ENCODE measurements around the gene BET1L.
"Not testable (repeated sequence)": the region's sequence is repeated elsewhere in the genome, so short reads cannot be mapped to it uniquely, and the experiment has no call there.

The BET1L gene

DNA sequence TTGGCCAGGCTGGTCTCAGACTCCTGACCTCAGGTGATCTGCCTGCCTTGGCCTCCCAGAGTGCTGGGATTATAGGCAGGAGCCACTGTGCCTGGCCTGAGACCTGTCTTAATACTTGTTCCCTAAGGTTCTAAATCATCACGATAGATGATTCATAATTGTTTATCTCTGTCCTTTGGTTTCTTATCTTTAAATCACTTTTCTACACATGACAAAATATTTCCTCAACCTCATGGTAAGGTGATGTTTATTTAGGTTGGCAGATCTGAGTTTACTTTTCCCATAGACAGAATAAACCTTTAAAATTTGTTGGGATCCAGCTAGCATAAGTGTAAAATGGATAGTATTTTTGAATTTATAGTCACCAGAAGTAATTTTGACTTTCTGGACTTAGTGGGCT lies 33.1 kb upstream of the BET1L start:
- ATAC-seq = no peak
- TF ChIP-seq RARB (CRISPR knock-in tag; IDR thresholded peaks at IDR 0.05) (no peak), TOX (CRISPR knock-in tag; IDR thresholded peaks at IDR 0.05; ENCODE audit: borderline replicate concordance) (no peak), ISL1 (CRISPR knock-in tag; IDR thresholded peaks at IDR 0.05) (no peak), CSDC2 (CRISPR knock-in tag; IDR thresholded peaks at IDR 0.05) (no peak), ESRRG (CRISPR knock-in tag; IDR thresholded peaks at IDR 0.05) (no peak), ZNF70 (CRISPR knock-in tag; IDR thresholded peaks at IDR 0.05) (no peak), SNAI2 (CRISPR knock-in tag; IDR thresholded peaks at IDR 0.05) (no peak)

DNA sequence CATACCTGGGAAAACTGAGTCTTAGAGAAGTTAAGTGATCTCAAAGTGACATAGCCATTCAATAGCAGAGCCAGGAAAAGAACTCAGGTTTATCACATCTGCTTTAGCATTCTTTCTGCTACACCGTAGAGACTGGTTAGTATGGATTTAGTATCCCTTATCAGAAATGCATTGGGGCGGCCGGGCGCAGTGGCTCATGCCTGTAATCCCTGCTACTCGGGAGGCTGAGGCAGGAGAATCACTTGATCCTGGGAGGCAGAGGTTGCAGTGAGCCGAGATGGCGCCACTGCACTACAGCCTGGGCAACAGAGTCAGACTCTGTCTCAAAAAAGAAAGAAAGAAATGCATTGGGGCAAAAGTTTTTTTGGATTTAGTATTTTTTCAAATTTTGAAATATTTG lies 31.1 kb upstream of the BET1L start:
- ATAC-seq = not testable (repeated sequence)

DNA sequence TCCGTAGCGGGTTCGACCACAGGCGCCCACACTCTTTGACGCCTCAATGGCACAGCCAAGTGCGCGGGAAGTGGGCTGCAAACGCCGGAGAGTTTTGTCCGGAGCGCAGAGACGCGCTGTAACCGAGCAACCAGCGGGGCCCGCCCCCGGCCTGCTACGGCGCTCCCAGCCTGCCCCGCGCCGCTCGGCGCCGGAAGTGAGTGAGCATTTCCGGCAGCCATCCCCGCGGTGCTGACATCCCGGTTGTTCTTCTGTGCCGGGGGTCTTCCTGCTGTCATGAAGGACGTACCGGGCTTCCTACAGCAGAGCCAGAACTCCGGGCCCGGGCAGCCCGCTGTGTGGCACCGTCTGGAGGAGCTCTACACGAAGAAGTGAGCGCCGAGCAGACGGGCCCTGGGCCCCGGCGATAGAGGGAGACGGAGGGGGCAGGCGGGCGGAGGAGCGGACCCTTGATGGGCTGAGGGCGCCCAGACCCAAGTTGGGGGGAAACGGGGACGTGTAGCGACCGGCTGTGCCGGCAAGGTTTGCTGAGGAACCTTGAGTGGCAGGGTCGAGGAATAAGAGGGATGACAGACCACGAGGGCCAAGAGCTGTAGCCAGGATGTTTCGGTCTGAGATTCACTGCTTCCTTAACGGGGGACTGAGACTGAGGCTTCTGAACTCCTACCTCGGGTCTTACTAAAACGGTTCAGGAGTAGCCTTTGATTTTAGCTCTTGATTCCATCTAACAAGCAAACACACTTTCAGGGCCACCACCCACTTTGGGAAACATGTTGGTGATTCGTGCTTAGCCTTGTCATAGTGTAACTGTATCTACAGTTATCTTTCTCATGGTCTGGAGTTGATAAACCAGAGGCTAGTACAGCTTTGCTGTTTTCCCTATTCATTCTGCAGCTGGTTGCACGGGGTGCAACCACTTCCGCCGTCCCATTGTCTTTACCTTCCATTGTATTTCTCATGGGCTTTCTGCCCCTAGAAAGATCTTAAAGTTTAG lies 29.9 kb upstream of the BET1L start, which contains the start of gene PSMD13:
Gene PSMD13 (plus strand): TSS at position 203 of the 994 bp plus-strand sequence. CDS start 74 bp downstream, at position 277.
- TF ChIP-seq, protein P1, sequence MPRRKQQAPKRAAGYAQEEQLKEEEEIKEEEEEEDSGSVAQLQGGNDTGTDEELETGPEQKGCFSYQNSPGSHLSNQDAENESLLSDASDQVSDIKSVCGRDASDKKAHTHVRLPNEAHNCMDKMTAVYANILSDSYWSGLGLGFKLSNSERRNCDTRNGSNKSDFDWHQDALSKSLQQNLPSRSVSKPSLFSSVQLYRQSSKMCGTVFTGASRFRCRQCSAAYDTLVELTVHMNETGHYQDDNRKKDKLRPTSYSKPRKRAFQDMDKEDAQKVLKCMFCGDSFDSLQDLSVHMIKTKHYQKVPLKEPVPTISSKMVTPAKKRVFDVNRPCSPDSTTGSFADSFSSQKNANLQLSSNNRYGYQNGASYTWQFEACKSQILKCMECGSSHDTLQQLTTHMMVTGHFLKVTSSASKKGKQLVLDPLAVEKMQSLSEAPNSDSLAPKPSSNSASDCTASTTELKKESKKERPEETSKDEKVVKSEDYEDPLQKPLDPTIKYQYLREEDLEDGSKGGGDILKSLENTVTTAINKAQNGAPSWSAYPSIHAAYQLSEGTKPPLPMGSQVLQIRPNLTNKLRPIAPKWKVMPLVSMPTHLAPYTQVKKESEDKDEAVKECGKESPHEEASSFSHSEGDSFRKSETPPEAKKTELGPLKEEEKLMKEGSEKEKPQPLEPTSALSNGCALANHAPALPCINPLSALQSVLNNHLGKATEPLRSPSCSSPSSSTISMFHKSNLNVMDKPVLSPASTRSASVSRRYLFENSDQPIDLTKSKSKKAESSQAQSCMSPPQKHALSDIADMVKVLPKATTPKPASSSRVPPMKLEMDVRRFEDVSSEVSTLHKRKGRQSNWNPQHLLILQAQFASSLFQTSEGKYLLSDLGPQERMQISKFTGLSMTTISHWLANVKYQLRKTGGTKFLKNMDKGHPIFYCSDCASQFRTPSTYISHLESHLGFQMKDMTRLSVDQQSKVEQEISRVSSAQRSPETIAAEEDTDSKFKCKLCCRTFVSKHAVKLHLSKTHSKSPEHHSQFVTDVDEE (CRISPR knock-in tag; IDR thresholded peaks at IDR 0.05) = no peak
- no peak for TF ChIP-seq GLIS3 (CRISPR knock-in tag; IDR thresholded peaks at IDR 0.05)
- TF ChIP-seq, protein P2, sequence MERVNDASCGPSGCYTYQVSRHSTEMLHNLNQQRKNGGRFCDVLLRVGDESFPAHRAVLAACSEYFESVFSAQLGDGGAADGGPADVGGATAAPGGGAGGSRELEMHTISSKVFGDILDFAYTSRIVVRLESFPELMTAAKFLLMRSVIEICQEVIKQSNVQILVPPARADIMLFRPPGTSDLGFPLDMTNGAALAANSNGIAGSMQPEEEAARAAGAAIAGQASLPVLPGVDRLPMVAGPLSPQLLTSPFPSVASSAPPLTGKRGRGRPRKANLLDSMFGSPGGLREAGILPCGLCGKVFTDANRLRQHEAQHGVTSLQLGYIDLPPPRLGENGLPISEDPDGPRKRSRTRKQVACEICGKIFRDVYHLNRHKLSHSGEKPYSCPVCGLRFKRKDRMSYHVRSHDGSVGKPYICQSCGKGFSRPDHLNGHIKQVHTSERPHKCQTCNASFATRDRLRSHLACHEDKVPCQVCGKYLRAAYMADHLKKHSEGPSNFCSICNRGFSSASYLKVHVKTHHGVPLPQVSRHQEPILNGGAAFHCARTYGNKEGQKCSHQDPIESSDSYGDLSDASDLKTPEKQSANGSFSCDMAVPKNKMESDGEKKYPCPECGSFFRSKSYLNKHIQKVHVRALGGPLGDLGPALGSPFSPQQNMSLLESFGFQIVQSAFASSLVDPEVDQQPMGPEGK (CRISPR knock-in tag; IDR thresholded peaks at IDR 0.05; ENCODE audit: borderline replicate concordance) = no peak
- no peak for TF ChIP-seq CSDC2 (CRISPR knock-in tag; IDR thresholded peaks at IDR 0.05)
- no peak for TF ChIP-seq ZFP30 (CRISPR knock-in tag; IDR thresholded peaks at IDR 0.05)
- TF ChIP-seq TOX (CRISPR knock-in tag; IDR thresholded peaks at IDR 0.05; ENCODE audit: borderline replicate concordance) = no peak
- TF ChIP-seq, protein P3, sequence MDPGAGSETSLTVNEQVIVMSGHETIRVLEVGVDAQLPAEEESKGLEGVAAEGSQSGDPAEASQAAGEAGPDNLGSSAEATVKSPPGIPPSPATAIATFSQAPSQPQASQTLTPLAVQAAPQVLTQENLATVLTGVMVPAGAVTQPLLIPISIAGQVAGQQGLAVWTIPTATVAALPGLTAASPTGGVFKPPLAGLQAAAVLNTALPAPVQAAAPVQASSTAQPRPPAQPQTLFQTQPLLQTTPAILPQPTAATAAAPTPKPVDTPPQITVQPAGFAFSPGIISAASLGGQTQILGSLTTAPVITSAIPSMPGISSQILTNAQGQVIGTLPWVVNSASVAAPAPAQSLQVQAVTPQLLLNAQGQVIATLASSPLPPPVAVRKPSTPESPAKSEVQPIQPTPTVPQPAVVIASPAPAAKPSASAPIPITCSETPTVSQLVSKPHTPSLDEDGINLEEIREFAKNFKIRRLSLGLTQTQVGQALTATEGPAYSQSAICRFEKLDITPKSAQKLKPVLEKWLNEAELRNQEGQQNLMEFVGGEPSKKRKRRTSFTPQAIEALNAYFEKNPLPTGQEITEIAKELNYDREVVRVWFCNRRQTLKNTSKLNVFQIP (CRISPR knock-in tag; IDR thresholded peaks at IDR 0.05; ENCODE audit: borderline replicate concordance, low read depth) = no peak
- TF ChIP-seq BACH2 (CRISPR knock-in tag; IDR thresholded peaks at IDR 0.05; ENCODE audit: borderline replicate concordance) = no peak
- no peak for TF ChIP-seq ZC3H10 (CRISPR knock-in tag; IDR thresholded peaks at IDR 0.05)
- TF ChIP-seq ZNF70 (CRISPR knock-in tag; IDR thresholded peaks at IDR 0.05) = no peak
- TF ChIP-seq PPARA (CRISPR knock-in tag; IDR thresholded peaks at IDR 0.05; ENCODE audit: borderline replicate concordance) = no peak
- no peak for TF ChIP-seq ZNF8 (CRISPR knock-in tag; IDR thresholded peaks at IDR 0.05)
- no peak for TF ChIP-seq TCF4 (CRISPR knock-in tag; IDR thresholded peaks at IDR 0.05; ENCODE audit: borderline replicate concordance)
- TF ChIP-seq, protein P4, sequence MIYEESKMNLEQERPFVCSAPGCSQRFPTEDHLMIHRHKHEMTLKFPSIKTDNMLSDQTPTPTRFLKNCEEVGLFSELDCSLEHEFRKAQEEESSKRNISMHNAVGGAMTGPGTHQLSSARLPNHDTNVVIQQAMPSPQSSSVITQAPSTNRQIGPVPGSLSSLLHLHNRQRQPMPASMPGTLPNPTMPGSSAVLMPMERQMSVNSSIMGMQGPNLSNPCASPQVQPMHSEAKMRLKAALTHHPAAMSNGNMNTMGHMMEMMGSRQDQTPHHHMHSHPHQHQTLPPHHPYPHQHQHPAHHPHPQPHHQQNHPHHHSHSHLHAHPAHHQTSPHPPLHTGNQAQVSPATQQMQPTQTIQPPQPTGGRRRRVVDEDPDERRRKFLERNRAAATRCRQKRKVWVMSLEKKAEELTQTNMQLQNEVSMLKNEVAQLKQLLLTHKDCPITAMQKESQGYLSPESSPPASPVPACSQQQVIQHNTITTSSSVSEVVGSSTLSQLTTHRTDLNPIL (CRISPR knock-in tag; IDR thresholded peaks at IDR 0.05; ENCODE audit: low read depth) = no peak
- no peak for TF ChIP-seq SNAI2 (CRISPR knock-in tag; IDR thresholded peaks at IDR 0.05)
- TF ChIP-seq, protein P5, sequence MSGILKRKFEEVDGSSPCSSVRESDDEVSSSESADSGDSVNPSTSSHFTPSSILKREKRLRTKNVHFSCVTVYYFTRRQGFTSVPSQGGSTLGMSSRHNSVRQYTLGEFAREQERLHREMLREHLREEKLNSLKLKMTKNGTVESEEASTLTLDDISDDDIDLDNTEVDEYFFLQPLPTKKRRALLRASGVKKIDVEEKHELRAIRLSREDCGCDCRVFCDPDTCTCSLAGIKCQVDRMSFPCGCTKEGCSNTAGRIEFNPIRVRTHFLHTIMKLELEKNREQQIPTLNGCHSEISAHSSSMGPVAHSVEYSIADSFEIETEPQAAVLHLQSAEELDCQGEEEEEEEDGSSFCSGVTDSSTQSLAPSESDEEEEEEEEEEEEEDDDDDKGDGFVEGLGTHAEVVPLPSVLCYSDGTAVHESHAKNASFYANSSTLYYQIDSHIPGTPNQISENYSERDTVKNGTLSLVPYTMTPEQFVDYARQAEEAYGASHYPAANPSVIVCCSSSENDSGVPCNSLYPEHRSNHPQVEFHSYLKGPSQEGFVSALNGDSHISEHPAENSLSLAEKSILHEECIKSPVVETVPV (CRISPR knock-in tag; IDR thresholded peaks at IDR 0.05) = no peak
- no peak for TF ChIP-seq ESRRG (CRISPR knock-in tag; IDR thresholded peaks at IDR 0.05)
- no peak for TF ChIP-seq ISL1 (CRISPR knock-in tag; IDR thresholded peaks at IDR 0.05)
- TF ChIP-seq ARNTL (CRISPR knock-in tag; IDR thresholded peaks at IDR 0.05; ENCODE audit: borderline replicate concordance, low read depth) = no peak
- peak; percentile 96 for ATAC-seq

Measured in SK-N-SH treated with all-trans-retinoic acid at 6 μM for 48 hours (cell line).